Neural progenitor cell (in vitro differentiated cells): ENCODE measurements around the gene SYNCRIP.

Source experiments
- EZH2 ChIP-seq: fragments of 200-600 bp; sonication (generic); IDR thresholded peaks from 2 replicates; pipeline ENCODE4 v1.6.1; 2017; ENCODE audit warnings: antibody characterized with exemption, mild to moderate bottlenecking, moderate library complexity
- EZH2phosphoT487 ChIP-seq: fragments of 200-600 bp; sonication (generic); IDR thresholded peaks from 2 replicates; pipeline ENCODE4 v1.6.1; 2017; ENCODE audit warnings: antibody characterized with exemption
- TF ChIP-seq, protein P1 (sequence below): fragments of 200-600 bp; sonication (generic); IDR thresholded peaks from 2 replicates; pipeline ENCODE4 v1.5.1; 2017; ENCODE audit warnings: antibody characterized with exemption, mild to moderate bottlenecking

DNA sequence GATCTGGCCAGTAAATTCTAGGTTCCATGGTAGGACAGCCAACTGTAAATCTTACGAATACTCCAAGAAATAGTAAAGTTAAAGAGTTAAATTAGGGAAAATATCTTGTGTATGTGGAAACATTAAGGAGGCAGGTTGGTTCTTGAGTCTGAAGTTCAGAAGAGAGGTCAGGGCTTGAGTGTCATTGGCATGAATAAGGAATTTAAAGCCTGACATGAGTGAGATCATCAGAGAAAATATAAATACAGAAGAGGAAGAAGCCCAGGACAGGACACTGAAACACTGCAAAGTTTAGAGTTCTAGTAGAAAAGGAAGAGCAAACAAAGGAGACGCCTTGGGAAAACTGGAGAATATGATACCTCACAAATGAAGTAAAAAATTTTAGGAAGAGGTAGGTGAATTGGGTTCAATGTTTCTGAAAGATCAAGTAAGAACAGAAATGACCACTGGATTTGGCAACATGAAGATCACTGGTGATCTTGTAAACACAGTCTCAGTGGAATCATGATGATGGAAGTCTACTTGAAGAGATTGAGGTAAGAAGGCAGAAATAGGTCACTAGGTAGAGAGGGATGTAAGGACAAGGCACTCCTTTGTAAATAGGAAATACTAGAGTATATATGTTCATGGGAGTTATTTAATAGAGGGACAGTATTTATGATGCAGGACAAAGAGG is 41.6 kb upstream of the SYNCRIP start:
- TF ChIP-seq, protein P1, sequence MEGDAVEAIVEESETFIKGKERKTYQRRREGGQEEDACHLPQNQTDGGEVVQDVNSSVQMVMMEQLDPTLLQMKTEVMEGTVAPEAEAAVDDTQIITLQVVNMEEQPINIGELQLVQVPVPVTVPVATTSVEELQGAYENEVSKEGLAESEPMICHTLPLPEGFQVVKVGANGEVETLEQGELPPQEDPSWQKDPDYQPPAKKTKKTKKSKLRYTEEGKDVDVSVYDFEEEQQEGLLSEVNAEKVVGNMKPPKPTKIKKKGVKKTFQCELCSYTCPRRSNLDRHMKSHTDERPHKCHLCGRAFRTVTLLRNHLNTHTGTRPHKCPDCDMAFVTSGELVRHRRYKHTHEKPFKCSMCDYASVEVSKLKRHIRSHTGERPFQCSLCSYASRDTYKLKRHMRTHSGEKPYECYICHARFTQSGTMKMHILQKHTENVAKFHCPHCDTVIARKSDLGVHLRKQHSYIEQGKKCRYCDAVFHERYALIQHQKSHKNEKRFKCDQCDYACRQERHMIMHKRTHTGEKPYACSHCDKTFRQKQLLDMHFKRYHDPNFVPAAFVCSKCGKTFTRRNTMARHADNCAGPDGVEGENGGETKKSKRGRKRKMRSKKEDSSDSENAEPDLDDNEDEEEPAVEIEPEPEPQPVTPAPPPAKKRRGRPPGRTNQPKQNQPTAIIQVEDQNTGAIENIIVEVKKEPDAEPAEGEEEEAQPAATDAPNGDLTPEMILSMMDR = no peak
- TF ChIP-seq EZH2phosphoT487 (no peak), EZH2 (no peak)
